ENCODE results near the gene CEACAM6. TPM values are rescaled to one million over a fixed set of nuclear protein-coding genes. Genes with fewer than 3 reads are reported as not detected.

Gene CEACAM6
- total RNA-seq, 1 donor = not detected

- Histone ChIP-seq H3K79me2 (ENCODE audit: insufficient read depth, low read length) (no peaks in the 10 kb centered on the region), H3K4me1 (ENCODE audit: insufficient read depth, low read length) (no peaks in the 10 kb centered on the region), H3K27ac (ENCODE audit: low read depth, low read length) (no peak overlapping the region), H2AFZ (ENCODE audit: low read length) (no peak overlapping the region), H3K36me3 (ENCODE audit: insufficient read depth, low read length) (no peaks in the 10 kb centered on the region), H3K4me2 (ENCODE audit: insufficient read depth, low read length) (no peak overlapping the region), H4K20me1 (ENCODE audit: insufficient read depth, low read length) (no peaks in the 10 kb centered on the region), H3K27me3 (ENCODE audit: insufficient read depth, low read length) (no peaks in the 10 kb centered on the region), H3K4me3 (ENCODE audit: insufficient read depth, low read length) (no peak overlapping the region), H3K9me3 (ENCODE audit: low read depth, low read length) (no peaks in the 10 kb centered on the region)
- TF ChIP-seq CTCF (IDR thresholded peaks at IDR 0.05; ENCODE audit: extremely low read depth, low read depth, low read length) = no peak
- DNase-seq (ENCODE audit: insufficient read length, low spot score, missing footprints) = no peak
Measured at GRCh38 chr19:41801031-41801430, 45.7 kb downstream of the CEACAM6 start.

- Histone ChIP-seq H3K36me3 (ENCODE audit: insufficient read depth, low read length) (no peaks in the 10 kb centered on the region), H2AFZ (ENCODE audit: low read length) (no peak overlapping the region), H3K27me3 (ENCODE audit: insufficient read depth, low read length) (no peaks in the 10 kb centered on the region), H3K4me1 (ENCODE audit: insufficient read depth, low read length) (no peaks in the 10 kb centered on the region), H3K4me3 (ENCODE audit: insufficient read depth, low read length) (no peak overlapping the region), H3K4me2 (ENCODE audit: insufficient read depth, low read length) (no peak overlapping the region), H3K9me3 (ENCODE audit: low read depth, low read length) (no peaks in the 10 kb centered on the region), H3K27ac (ENCODE audit: low read depth, low read length) (no peak overlapping the region), H3K79me2 (ENCODE audit: insufficient read depth, low read length) (no peaks in the 10 kb centered on the region), H4K20me1 (ENCODE audit: insufficient read depth, low read length) (no peaks in the 10 kb centered on the region)
- TF ChIP-seq CTCF (IDR thresholded peaks at IDR 0.05; ENCODE audit: extremely low read depth, low read depth, low read length) = no peak
- DNase-seq (ENCODE audit: insufficient read length, low spot score, missing footprints) = no peak
Measured at GRCh38 chr19:41801792-41802211, 46.5 kb downstream of the CEACAM6 start.

- H2AFZ ChIP-seq (ENCODE audit: low read length) = no peak overlapping the region
- H3K79me2 ChIP-seq (ENCODE audit: insufficient read depth, low read length) = no peaks in the 10 kb centered on the region
- no peak overlapping the region for H3K4me2 ChIP-seq (ENCODE audit: insufficient read depth, low read length)
- no peak overlapping the region for H3K27ac ChIP-seq (ENCODE audit: low read depth, low read length)
- H4K20me1 ChIP-seq (ENCODE audit: insufficient read depth, low read length) = no peaks in the 10 kb centered on the region
- no peaks in the 10 kb centered on the region for H3K27me3 ChIP-seq (ENCODE audit: insufficient read depth, low read length)
- H3K36me3 ChIP-seq (ENCODE audit: insufficient read depth, low read length) = no peaks in the 10 kb centered on the region
- H3K4me3 ChIP-seq (ENCODE audit: insufficient read depth, low read length) = no peak overlapping the region
- no peaks in the 10 kb centered on the region for H3K4me1 ChIP-seq (ENCODE audit: insufficient read depth, low read length)
- TF ChIP-seq CTCF (IDR thresholded peaks at IDR 0.05; ENCODE audit: extremely low read depth, low read depth, low read length) = no peak
- H3K9me3 ChIP-seq (ENCODE audit: low read depth, low read length) = no peaks in the 10 kb centered on the region
- DNase-seq (ENCODE audit: insufficient read length, low spot score, missing footprints) = no peak
Measured at GRCh38 chr19:41802770-41803169, 47.4 kb downstream of the CEACAM6 start.

- Histone ChIP-seq H3K4me2 (ENCODE audit: insufficient read depth, low read length) (no peak overlapping the region), H3K27ac (ENCODE audit: low read depth, low read length) (no peak overlapping the region), H3K9me3 (ENCODE audit: low read depth, low read length) (no peaks in the 10 kb centered on the region), H3K4me3 (ENCODE audit: insufficient read depth, low read length) (no peak overlapping the region), H3K27me3 (ENCODE audit: insufficient read depth, low read length) (no peaks in the 10 kb centered on the region), H4K20me1 (ENCODE audit: insufficient read depth, low read length) (no peaks in the 10 kb centered on the region), H3K79me2 (ENCODE audit: insufficient read depth, low read length) (no peaks in the 10 kb centered on the region), H2AFZ (ENCODE audit: low read length) (no peak overlapping the region), H3K4me1 (ENCODE audit: insufficient read depth, low read length) (no peaks in the 10 kb centered on the region), H3K36me3 (ENCODE audit: insufficient read depth, low read length) (no peaks in the 10 kb centered on the region)
- no peak for TF ChIP-seq CTCF (IDR thresholded peaks at IDR 0.05; ENCODE audit: extremely low read depth, low read depth, low read length)
- no peak for DNase-seq (ENCODE audit: insufficient read length, low spot score, missing footprints)
Measured at GRCh38 chr19:41804336-41804735, 49.0 kb downstream of the CEACAM6 start.

All from osteoblast (primary cell).